ENCODE results near the gene UQCRC2.
"Not testable (repeated sequence)": the region's sequence is repeated elsewhere in the genome, so short reads cannot be mapped to it uniquely, and the experiment has no call there.

The UQCRC2 gene

GRCh38 chr16:22008215-22009059 lies 55.3 kb downstream of the UQCRC2 start:
- DNase-seq (ENCODE audit: low read depth in 2 of 2, low spot score in 1 of 2), result no peak

GRCh38 chr16:22010902-22011301 lies 57.7 kb downstream of the UQCRC2 start:
- DNase-seq (ENCODE audit: low read depth in 2 of 2, low spot score in 1 of 2), result no peak

- no peak for DNase-seq (ENCODE audit: low read depth in 2 of 2, low spot score in 1 of 2)
Observed at GRCh38 chr16:22012241-22012640, 59.1 kb downstream of the UQCRC2 start.

- DNase-seq (ENCODE audit: low read depth in 2 of 2, low spot score in 1 of 2), result no peak
Observed at GRCh38 chr16:22013486-22013885, 60.3 kb downstream of the UQCRC2 start.

GRCh38 chr16:22014271-22014873 lies 61.2 kb downstream of the UQCRC2 start:
- no peak for DNase-seq (ENCODE audit: low read depth in 2 of 2, low spot score in 1 of 2)

GRCh38 chr16:22016927-22017326 lies 63.8 kb downstream of the UQCRC2 start:
- no peak for DNase-seq (ENCODE audit: low read depth in 2 of 2, low spot score in 1 of 2)

GRCh38 chr16:22018559-22018958 lies 65.4 kb downstream of the UQCRC2 start:
- no peak for DNase-seq (ENCODE audit: low read depth in 2 of 2, low spot score in 1 of 2)

GRCh38 chr16:22022151-22022550 lies 69.0 kb downstream of the UQCRC2 start:
- no peak for DNase-seq (ENCODE audit: low read depth in 2 of 2, low spot score in 1 of 2)

- DNase-seq (ENCODE audit: low read depth in 2 of 2, low spot score in 1 of 2), result no peak
Observed at GRCh38 chr16:22023505-22023904, 70.3 kb downstream of the UQCRC2 start.

GRCh38 chr16:22024785-22025184 lies 71.6 kb downstream of the UQCRC2 start:
- not testable (repeated sequence) for DNase-seq (ENCODE audit: low read depth in 2 of 2, low spot score in 1 of 2)

GRCh38 chr16:22027633-22028032 lies 74.5 kb downstream of the UQCRC2 start:
- no peak for DNase-seq (ENCODE audit: low read depth in 2 of 2, low spot score in 1 of 2)

- no peak for DNase-seq (ENCODE audit: low read depth in 2 of 2, low spot score in 1 of 2)
Observed at GRCh38 chr16:22029632-22030031, 76.5 kb downstream of the UQCRC2 start.

- no peak for DNase-seq (ENCODE audit: low read depth in 2 of 2, low spot score in 1 of 2)
Observed at GRCh38 chr16:22030087-22030812, 77.1 kb downstream of the UQCRC2 start.

- no peak for DNase-seq (ENCODE audit: low read depth in 2 of 2, low spot score in 1 of 2)
Observed at GRCh38 chr16:22031483-22032083, 78.4 kb downstream of the UQCRC2 start.

Data from stimulated activated CD8-positive, alpha-beta memory T cell treated with anti-CD3 and anti-CD28 coated beads, Interleukin-4, amount 100 ng/mL, for 1 hour (primary cell).